Nephron (organoid): ENCODE results near the gene MLF2.

Experiments used
- H3K27ac Mint-ChIP-seq, 3 experiments: 2 replicates each; pipeline ENCODE4 v1.8.0; 2020; ENCODE audit warnings: mixed read lengths in 3 of 3, mild to moderate bottlenecking in 2 of 3, moderate library complexity in 1 of 3
- H3K27me3 Mint-ChIP-seq: 2 replicates; pipeline ENCODE4 v1.8.0; 2021; ENCODE audit warnings: low read depth, mild to moderate bottlenecking, moderate library complexity, mixed read lengths
- H3K36me3 Mint-ChIP-seq: 2 replicates; pipeline ENCODE4 v1.8.0; 2020; ENCODE audit warnings: low read depth, mixed read lengths
- H3K4me1 Mint-ChIP-seq: 2 replicates; pipeline ENCODE4 v1.8.0; 2020; ENCODE audit warnings: mixed read lengths
- H3K4me3 Mint-ChIP-seq, 3 experiments: 2 replicates each; pipeline ENCODE4 v1.8.0; 2020; ENCODE audit warnings: mild to moderate bottlenecking in 3 of 3, mixed read lengths in 3 of 3, moderate library complexity in 2 of 3
- H3K9me3 Mint-ChIP-seq: 2 replicates; pipeline ENCODE4 v1.8.0; 2020; ENCODE audit warnings: mixed read lengths
- CTCF ChIP-seq, 3 experiments: fragments of 200-600 bp; sonication (generic); IDR thresholded peaks; one replicate each; pipeline ENCODE4 v1.5.0; 2021; ENCODE audit warnings: antibody characterized with exemption in 3 of 3; ENCODE audit not compliant: unreplicated experiment in 3 of 3

MLF2 gene

GRCh38 chr12:6754411-6754810 is 1.5 kb upstream of the MLF2 start:
- Mint-ChIP-seq H3K9me3 (no peaks in the 10 kb centered on the region), H3K4me1 (peaks cover 44% of the 10 kb centered on the region), H3K36me3 (peaks cover 28% of the 10 kb centered on the region), H3K4me3 (peak overlapping the region; percentile 58 to 98 (median 96)), H3K27me3 (no peaks in the 10 kb centered on the region), H3K27ac (peak overlapping the region; percentile 99)
- no peak for TF ChIP-seq CTCF (IDR thresholded peaks at IDR 0.05; ENCODE audit: unreplicated experiment in 3 of 3)

- no peaks in the 10 kb centered on the region for H3K9me3 Mint-ChIP-seq
- peaks cover 41% of the 10 kb centered on the region for H3K4me1 Mint-ChIP-seq
- H3K4me3 Mint-ChIP-seq: peak overlapping the region; percentile 96 to 99 (median 98)
- TF ChIP-seq CTCF (IDR thresholded peaks at IDR 0.05; ENCODE audit: unreplicated experiment in 3 of 3): peak in 2 of 3 experiments; percentile 96 to 98
- H3K36me3 Mint-ChIP-seq: peaks cover 33% of the 10 kb centered on the region
- no peaks in the 10 kb centered on the region for H3K27me3 Mint-ChIP-seq
- peak overlapping the region; percentile 99 for H3K27ac Mint-ChIP-seq
These were observed 923 bp upstream of the MLF2 start for GRCh38 chr12:6753772-6754356.

- Mint-ChIP-seq H3K9me3 (no peaks in the 10 kb centered on the region), H3K27me3 (no peaks in the 10 kb centered on the region), H3K4me1 (peaks cover 30% of the 10 kb centered on the region), H3K36me3 (peaks cover 47% of the 10 kb centered on the region), H3K27ac (peak overlapping the region; percentile 99), H3K4me3 (peak overlapping the region; percentile 96 to 99 (median 98))
- peak; percentile 19 to 53 (median 39) for TF ChIP-seq CTCF (IDR thresholded peaks at IDR 0.05; ENCODE audit: unreplicated experiment in 3 of 3)
These were observed 597 bp downstream of the MLF2 start for GRCh38 chr12:6752167-6752920.

GRCh38 chr12:6751767-6752166 is 1.2 kb downstream of the MLF2 start:
- TF ChIP-seq CTCF (IDR thresholded peaks at IDR 0.05; ENCODE audit: unreplicated experiment in 3 of 3): no peak
- H3K27me3 Mint-ChIP-seq: no peaks in the 10 kb centered on the region
- peaks cover 26% of the 10 kb centered on the region for H3K4me1 Mint-ChIP-seq
- peak overlapping the region; percentile 96 to 99 (median 98) for H3K4me3 Mint-ChIP-seq
- peaks cover 51% of the 10 kb centered on the region for H3K36me3 Mint-ChIP-seq
- H3K9me3 Mint-ChIP-seq: no peaks in the 10 kb centered on the region
- peak overlapping the region; percentile 99 for H3K27ac Mint-ChIP-seq

GRCh38 chr12:6750506-6750905 is 2.4 kb downstream of the MLF2 start:
- Mint-ChIP-seq H3K4me3 (peak overlapping the region; percentile 33 to 62 (median 35)), H3K4me1 (peaks cover 26% of the 10 kb centered on the region), H3K27me3 (no peaks in the 10 kb centered on the region), H3K9me3 (no peaks in the 10 kb centered on the region), H3K36me3 (peaks cover 56% of the 10 kb centered on the region), H3K27ac (no peak overlapping the region)
- TF ChIP-seq CTCF (IDR thresholded peaks at IDR 0.05; ENCODE audit: unreplicated experiment in 3 of 3): no peak
